AG04450 (cell line): ENCODE results near the gene UBAC1. TPM values are rescaled to one million over a fixed set of nuclear protein-coding genes. Genes with fewer than 3 reads are reported as not detected.

Experiments
- CTCF ChIA-PET: fragments of 300-600, 350-600 bp; formaldehyde crosslinking; extraction: SDS; loops from one replicate; lab custom pipeline; 2022; ENCODE audit warnings: antibody characterized with exemption, inconsistent platforms; lab: Charles Lee
- POLR2A ChIA-PET: fragments of 350-600 bp; formaldehyde crosslinking; extraction: SDS; loops from one replicate; lab custom pipeline; 2021; ENCODE audit warnings: antibody characterized with exemption, inconsistent platforms; lab: Yijun Ruan, JAX
- DNase-seq: peaks from one replicate; pipeline ENCODE4 v3.0.0-alpha.2; 2011; ENCODE audit warnings: low read depth, low spot score
- H3K27ac ChIP-seq: one replicate; pipeline ENCODE4 v1.5.1; 2012; ENCODE audit warnings: low read depth, low read length, control low read depth
- H3K27me3 ChIP-seq: one replicate; pipeline ENCODE4 v1.6.0; 2012; ENCODE audit warnings: low read length; ENCODE audit not compliant: control insufficient read depth, insufficient read depth
- H3K4me3 ChIP-seq: 2 replicates; pipeline ENCODE4 v1.5.1; 2011; ENCODE audit warnings: mild to moderate bottlenecking, low read depth, low read length, control low read depth
- H3K9me3 ChIP-seq: 2 replicates; pipeline ENCODE4 v1.5.1; 2012; ENCODE audit warnings: low read length; ENCODE audit not compliant: control insufficient read depth, insufficient read depth
- polyA plus RNA-seq: library from polyadenylated mRNA; depleted of rRNA; stranded (reverse); fragments of >200 nt; gene quantifications from 2 replicates; pipeline ENCODE4 v1.2.3, GENCODE V29; 2011
- TF ChIP-seq, protein P1 (sequence below): IDR thresholded peaks from 2 replicates; pipeline ENCODE4 v1.5.1; 2011; ENCODE audit warnings: low read depth, low read length, control low read depth, inconsistent platforms

The UBAC1 gene
- polyA plus RNA-seq, 1 experiment = 35.8 TPM

DNA sequence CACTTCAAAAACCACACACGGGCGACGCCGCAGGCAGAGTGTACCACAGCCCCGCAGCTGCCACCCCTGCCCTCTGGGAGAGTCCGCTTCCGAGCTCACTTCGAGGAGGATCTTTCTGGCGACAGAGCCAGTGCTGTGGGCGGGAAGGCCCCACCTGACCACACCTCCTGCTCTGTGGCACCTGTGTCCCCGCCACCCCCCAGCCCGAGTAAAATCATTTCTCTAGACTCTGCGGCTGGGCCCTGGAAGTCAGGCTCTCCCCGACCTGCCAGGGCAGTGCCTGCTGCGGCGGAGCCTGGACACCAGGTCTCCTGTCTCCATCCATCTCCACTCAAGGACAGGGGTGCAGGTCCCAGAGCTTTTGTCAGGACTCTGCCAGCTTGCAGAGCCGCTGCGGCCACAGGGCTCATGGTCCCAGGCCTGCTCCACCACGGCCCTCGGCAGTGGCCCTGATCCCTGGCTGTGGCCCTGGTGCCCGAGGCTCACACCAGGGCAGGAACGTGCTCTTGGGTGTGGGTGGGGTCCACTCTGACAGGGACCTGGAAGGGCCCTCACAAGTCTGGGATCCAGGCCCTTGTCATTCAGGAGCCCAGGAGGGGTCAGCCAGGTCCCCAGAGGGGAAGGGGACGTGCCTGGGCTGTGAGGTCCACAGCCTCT, 33.0 kb downstream of the UBAC1 start:
- no peak for DNase-seq
- Histone ChIP-seq H3K27ac (no peak overlapping the region), H3K4me3 (no peak overlapping the region), H3K9me3 (no peaks in the 10 kb centered on the region; the same call in 1 of the 2 replicates), H3K27me3 (no peaks in the 10 kb centered on the region)
- ChIA-PET CTCF (no interaction called here), POLR2A (no interaction called here)
- TF ChIP-seq, protein P1, sequence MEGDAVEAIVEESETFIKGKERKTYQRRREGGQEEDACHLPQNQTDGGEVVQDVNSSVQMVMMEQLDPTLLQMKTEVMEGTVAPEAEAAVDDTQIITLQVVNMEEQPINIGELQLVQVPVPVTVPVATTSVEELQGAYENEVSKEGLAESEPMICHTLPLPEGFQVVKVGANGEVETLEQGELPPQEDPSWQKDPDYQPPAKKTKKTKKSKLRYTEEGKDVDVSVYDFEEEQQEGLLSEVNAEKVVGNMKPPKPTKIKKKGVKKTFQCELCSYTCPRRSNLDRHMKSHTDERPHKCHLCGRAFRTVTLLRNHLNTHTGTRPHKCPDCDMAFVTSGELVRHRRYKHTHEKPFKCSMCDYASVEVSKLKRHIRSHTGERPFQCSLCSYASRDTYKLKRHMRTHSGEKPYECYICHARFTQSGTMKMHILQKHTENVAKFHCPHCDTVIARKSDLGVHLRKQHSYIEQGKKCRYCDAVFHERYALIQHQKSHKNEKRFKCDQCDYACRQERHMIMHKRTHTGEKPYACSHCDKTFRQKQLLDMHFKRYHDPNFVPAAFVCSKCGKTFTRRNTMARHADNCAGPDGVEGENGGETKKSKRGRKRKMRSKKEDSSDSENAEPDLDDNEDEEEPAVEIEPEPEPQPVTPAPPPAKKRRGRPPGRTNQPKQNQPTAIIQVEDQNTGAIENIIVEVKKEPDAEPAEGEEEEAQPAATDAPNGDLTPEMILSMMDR = no peak

- TF ChIP-seq, protein P1 = no peak
- no peaks in the 10 kb centered on the region; the same call in 1 of the 2 replicates for H3K9me3 ChIP-seq
- no peak overlapping the region for H3K27ac ChIP-seq
- ChIA-PET POLR2A (no interaction called here), CTCF (no interaction called here)
- no peak for DNase-seq
- H3K4me3 ChIP-seq = no peak overlapping the region
- no peaks in the 10 kb centered on the region for H3K27me3 ChIP-seq
These were observed 33.8 kb downstream of the UBAC1 start for GRCh38 chr9:135927195-135928013.

- CTCF ChIA-PET = no interaction called here
- H3K27ac ChIP-seq = no peak overlapping the region
These were observed 34.6 kb downstream of the UBAC1 start for GRCh38 chr9:135926402-135927194.

DNA sequence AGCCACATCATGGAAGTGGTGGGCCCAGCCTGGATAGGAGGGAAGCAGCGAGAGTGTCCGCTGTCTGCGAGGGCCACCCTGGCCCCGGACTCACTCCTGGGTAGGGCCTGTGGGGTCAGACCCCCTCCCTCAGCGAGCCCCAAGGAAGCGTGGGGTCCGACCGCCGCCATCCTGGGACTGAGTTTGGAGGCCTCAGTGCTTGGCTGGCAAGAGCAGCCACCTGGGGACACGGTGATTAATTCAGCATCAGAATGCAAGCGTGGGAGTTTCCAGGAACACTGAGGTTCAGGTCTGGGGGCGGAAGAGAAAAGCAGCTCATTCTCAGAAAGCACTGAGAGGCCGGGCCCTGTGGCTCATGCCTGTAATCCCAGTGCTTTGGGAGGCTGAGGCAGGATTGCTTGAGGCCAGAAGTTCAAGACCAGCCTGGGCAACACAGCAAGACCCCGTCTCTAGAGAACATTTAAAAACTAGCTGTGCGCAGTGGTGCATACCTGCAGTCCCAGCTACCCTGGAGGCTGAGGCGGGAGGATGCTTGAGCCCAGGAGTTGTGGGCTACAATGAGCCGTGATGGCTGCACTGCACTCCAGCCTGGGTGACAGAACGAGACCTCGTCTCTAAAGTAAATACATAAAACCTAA, 35.6 kb downstream of the UBAC1 start:
- DNase-seq = no peak
- ChIA-PET POLR2A (no interaction called here), CTCF (interaction anchor here (0.6 kb wide), 1 partner anchor 98 kb away, joined by 4 read pairs; no protein-coding TSS in a partner anchor)
- peaks cover under 1% of the 10 kb centered on the region; the same call in 1 of the 2 replicates for H3K9me3 ChIP-seq
- no peak overlapping the region for H3K4me3 ChIP-seq
- H3K27me3 ChIP-seq = no peaks in the 10 kb centered on the region
- no peak overlapping the region for H3K27ac ChIP-seq
- TF ChIP-seq, protein P1 = no peak

More at GRCh38 chr9:135926402-135927194, 34.6 kb downstream of the UBAC1 start:
- Histone ChIP-seq H3K27me3 (no peaks in the 10 kb centered on the region), H3K9me3 (no peaks in the 10 kb centered on the region; the same call in 1 of the 2 replicates), H3K4me3 (no peak overlapping the region)
- TF ChIP-seq, protein P1 = no peak
- DNase-seq = no peak
- POLR2A ChIA-PET = no interaction called here
